NK-92 (cell line): ENCODE measurements around the gene NTRK1.

Source experiments
- DNase-seq: peaks from one replicate; lab custom pipeline; 2025; ENCODE audit not compliant: unreplicated experiment; lab: John Stamatoyannopoulos, UW

The NTRK1 gene

GRCh38 chr1:156929596-156930238, 69.1 kb downstream of the NTRK1 start:
- DNase-seq, result no peak

GRCh38 chr1:156930483-156930882, 69.8 kb downstream of the NTRK1 start:
- no peak for DNase-seq
